ENCODE measurements around the gene CRACDL.

CRACDL gene

DNA sequence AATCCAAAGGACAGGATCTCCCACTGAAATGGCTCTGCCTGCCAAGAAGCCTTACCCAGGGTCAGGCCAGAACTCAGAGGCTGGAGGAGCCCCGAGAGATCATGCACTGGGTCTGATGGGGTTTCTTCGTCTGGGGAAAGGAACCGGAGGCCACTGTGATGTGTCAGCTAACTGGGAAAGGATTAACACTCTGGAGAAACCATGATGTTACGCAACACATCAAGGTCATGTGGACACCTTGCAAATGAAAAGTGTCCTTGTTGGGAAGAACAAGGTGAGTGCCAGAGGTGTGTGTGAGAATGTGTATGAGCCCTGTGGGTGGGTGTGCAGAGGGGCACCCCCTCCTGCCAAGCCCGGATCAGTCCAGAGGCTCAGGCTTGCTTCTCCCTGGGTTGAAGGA lies 86.9 kb downstream of the CRACDL start:
- no peak for DNase-seq

DNA sequence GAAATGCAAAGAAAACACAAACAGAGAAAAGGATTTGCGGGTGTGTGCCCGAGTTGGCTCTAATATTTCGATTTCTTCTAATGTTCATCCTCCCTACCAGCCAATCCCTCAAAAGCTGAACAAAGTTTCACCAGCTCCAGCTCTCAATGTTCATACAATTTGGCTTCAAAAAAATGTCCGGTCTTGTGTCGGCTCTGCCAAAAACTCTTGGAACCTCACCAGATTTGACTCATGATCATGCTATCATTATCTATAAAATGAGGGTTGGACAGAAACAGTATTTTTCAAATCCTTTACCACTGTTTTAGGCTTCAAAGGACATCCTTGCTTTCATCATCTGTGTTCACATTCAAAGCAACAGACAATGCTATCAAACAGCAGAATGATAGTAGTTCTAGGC lies 88.2 kb downstream of the CRACDL start:
- no peak for DNase-seq

DNA sequence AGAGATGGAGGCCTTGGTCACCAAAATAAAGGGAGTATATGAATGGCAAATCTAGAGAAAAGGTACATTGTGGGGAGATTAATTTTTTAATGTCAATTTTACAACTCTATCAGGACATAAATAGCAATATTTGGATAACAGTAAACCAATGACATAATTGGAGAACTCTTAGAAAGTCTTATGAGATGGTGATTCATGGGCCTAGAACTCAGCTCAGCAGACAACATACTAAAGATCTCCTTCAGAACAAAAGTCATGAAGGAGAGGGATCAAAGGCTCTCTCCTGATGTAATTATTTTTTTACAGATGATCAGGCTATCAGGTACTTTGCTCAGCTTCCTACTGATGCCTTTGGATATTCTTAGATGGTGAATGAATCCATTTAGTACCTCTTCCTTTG lies 90.0 kb downstream of the CRACDL start:
- DNase-seq: peak; percentile 12

DNA sequence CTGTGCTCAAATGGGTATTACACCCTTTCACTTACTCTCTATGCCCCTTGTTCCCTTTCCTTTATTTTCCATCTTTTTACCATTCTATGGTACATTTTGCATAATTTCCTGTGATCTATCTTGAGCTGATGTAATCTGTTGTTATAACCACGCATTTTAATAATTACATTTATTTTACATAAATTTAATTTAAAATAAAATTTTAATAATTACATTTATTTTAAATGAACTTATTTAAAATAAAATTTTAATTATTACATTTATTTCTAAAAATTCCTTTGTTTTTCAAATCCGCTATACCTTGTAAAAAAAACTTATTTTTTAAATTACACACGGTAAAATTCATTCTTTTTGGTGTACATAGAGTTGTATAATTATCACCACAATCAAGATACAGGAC lies 93.9 kb downstream of the CRACDL start:
- DNase-seq: no peak

DNA sequence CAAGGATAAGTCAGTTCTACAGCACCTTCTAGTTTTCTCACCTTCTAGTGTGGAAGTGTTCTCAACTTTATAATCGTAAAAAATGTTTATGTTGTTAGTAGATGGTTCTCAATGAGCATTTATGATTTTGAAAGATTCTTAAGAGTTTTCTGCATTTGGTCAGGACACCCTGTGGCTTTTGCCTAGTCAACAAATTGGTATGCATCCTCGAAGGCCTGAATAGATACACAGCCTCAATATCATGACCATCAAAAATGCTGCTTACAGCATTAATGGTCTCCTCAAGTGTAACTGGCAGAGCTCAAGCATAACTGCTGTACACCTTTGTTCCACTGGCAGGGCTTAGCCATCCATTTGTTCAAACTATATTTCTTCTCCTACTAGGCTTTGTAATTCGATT lies 96.7 kb downstream of the CRACDL start:
- DNase-seq: no peak

DNA sequence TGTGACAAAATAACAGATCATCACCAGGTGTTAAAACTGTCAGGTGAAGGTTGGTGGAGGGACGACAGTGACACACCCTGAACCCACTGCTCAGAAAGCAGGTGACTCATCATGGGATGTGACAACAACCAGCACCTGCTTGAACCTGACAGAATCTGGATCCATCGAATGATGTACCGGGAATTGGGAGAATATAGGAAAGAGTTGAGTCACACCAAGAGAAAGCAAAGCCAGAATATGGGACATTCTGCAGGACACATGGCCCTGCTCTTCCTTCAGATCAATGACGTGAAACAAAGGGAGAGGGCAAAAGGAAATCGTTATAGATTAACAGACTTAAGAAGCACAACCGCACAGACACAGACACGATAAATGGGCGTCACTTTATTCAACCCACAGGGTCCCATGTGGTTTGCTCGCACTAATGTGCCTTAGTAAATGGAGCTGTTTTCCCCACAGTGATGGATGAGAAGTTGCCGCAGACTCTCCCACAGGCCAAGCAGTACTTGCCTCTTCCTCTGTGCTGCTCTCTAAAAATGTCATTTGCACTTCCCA lies 100.1 kb downstream of the CRACDL start:
- no peak for DNase-seq

DNA sequence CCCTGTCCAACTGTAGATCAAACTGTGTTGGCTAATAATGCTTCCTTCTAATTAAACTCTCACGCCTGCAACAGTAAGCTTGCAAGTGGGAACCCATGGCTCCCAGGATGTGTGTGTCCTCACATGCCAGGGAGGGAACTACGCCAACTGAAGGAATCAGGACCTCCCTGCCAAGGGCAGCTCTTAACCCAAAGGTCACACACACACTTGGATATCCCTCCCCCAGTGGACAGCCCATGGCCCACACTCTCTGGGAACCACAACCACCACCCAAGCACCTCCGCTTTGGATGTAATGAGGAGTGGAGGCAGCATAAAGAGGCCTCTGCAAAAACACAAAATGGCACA lies 102.1 kb downstream of the CRACDL start:
- DNase-seq: no peak

DNA sequence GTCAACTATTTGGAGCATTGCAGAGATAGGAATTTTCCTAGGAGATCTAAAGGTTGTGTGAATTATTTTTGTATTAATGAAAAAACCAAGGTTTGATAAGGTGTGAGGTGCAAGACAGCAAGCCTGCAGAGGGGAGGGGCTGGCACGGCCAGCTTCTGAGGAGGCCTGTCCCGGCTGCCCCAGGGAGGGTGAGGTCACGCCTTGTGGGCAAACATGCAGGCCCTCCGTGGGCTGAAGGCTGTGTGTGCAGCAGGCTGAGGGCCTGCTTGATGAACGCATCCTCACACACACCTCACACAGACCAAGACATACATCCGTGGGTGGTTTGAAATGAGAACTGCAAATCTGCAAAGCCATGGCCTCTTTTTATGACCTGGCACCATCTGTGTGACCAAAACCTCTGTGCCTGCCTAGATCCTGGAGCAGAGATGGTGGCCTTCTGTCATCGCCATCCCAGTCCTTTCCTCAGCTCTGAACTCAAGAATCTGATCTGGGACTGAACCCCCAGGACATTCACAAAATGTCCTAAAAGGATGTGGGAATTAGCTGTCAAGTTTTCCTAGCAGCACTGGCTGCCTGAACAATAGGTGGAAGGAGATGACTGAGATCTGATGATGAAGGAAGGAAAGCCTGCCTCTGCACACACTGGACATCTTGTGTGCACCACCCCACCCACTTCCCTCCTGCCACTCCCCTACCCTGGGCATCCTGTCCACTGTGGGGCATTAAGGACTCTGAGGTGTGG lies 102.7 kb downstream of the CRACDL start:
- no peak for DNase-seq

DNA sequence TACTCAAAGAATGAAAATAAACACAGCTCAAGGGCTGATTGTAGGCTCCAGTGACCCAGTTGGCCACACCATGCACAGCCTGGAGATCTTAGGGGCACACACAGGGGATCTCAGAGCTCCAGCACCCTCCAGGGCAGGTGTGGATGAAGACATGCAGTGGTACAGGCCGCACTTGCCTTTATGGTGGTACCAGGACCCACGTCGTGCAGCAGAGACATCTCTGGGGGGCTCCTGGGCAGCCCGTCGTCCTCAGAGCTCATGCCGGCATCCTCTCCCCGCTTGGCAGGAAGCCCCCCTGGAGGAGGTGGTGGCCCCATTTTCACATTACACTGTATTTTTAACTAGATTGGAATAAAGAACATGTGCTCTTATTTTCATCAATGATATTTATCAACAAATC lies 103.9 kb downstream of the CRACDL start:
- no peak for DNase-seq

DNA sequence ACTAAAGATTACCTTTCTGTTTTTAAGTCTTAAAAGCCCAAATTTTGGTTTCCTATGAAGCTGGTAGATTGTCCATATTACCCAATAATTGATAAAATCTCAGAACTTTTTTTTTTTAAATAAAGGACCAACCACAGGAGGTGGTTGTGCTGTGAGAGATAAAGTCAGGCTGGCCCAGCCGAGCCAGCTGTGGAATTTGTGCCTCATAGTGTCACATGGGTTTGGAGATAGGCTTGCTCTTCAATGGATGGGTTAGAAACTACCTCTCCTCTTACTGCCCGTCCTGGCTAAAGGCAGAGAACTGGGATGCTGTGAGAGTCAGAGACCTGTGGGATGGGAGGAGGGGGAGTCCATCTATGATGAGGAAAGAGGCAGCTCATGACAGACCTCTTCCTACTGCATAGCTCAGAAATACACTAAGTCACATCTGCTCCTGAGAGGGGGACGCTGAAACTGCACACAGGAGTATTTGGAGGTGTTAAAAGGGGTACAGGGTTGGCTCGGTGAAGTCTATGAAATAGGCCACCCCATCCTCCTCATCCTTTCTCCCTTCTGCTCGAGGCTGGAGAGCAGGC lies 105.4 kb downstream of the CRACDL start:
- DNase-seq: no peak

DNA sequence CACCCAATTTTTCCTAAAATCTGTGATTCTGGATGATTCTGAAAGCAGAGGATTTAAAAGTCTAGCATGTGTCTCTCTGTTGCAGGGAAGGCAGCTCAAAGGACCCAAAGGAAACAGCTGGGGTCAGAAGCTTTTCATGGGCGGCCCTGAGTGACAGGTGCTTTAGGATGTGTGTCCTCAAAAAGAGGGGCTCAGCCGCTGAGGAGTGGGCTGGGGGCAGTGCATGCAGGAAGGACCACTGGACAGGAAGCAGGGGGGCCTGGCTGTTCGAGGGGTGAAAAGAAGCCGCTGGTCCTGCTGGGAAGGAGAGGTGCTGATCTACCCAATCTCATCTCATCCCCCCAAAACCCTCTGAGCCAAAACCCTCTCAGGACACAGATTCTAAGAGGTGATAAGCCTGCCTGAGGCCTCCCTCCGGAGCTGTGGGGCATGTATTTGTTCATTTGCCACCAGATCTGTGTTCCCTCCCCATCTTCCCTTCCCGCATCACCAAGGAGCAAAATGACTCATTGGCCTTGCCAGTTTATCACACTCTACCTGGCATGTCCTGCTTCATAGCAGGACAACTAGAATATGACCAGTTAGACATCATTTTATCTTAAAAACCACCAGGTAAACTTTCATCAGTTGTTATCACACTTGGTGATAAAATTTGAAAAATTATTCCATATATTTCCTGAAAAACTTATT lies 106.3 kb downstream of the CRACDL start:
- DNase-seq: no peak

DNA sequence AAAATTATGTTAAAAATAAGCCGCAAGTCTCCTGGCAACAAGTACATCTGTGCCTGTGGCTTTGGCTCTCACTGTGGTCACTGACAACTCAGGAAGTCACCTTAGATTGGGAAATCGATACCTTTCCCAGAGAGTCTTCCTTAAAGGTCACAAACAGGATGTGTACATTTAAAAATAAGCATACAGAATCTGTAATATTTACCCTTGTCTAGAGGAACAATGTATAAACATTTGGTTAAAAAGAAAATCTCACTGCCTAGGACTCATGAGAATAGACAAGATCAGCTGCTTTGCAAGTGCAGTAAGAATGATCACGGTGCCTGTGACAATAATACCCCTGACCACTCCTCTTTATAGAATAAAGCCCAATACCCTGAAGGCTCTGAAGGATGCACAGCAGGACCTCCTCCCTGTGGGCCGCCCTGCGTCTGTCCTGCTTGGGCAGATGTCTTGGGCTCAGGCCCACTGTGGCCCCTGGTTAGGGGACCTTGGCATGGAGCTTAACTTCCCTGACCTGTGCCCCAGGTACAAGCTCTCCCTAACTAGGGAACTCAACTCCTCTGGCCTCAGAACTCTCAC lies 107.1 kb downstream of the CRACDL start:
- DNase-seq: no peak

DNA sequence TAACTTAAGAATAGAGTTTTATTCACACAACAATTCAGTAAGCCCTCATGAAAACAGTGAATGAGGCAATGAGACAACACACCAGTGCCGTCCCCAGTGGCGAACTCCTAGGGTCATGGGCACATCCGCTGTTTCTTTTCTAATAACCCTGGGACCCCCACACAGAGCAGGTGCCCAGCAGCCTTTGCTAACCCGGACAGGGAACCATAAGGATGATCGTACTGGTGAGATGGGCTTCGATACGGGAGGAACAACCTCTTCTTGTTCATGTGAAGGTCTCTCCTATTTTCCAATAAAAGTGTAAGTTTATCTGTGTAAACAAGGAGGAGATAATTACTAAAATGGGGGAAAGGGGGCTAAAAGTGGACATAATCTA lies 107.7 kb downstream of the CRACDL start:
- DNase-seq: no peak

DNA sequence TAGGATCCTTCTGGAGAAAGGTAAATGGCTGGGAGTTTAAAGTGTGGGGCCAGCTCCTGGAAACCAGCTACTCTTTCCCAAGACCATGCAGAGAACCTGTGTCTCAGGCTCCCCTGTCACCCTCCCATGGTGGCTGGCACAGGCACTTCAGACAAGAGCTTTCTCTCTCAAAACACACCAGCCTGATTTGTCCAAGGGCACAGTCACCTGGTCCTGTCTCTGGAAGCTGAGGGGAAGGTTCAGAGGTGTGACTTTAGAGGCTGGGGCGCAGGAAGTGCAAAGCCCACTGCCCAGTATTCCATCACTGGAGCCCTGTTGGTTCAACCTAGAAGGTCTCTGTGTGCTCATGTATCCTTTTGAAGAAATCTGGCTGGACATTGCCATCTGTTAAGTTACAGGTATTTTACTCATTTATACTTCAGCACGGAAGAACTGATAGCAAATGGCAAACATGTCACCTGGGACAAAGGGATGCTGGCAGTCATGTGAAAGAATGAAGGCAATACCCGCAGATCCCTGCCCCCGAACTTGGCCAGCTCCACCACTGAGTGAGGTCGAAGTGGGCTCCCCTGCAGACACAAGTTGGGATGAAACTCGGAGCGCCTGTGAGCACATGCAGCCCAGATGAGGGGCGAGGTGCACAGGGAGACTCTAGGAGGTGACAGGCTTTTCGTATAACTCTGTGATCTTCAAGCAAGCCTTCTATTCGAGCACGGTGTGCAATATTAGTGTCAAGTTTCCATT lies 108.2 kb downstream of the CRACDL start:
- DNase-seq: no peak

DNA sequence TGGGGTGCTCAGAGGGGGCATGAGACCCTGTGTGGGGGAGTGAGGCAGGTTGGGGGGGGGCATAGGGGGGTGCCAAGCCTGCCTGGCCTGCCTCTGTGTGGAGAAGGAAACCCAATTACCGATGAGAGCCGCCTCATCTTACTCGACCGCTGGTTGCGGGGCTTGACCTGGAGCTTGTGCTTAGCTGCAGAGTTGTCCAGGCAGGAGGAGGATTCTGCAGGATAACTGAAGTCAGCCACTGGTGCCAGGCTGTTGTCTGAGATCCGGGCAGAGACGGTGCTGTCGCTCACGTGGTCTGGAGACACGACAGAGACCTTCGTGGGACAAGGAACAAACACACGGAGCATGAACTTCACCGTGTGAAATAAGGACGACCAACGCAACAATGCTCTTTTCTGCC lies 109.2 kb downstream of the CRACDL start:
- DNase-seq: no peak

DNA sequence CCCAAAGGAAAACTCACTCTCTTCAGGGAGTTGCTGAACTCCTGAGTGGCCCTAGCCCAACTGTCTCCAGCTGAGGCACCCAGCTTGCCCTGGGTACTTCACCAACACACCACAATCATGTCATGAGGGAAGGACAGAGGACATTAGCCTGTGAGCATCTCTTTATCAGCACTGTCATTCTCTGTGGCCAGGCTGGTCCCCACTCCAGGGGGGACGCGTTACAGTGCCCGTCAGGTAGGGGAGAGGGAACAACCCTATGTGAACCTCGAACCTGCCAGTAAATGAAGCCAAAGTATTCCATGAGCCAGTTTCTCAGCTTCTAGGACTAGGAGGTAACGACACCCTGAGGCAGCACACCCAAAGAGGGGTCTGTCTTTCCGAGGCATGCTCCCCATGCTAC lies 110.2 kb downstream of the CRACDL start:
- DNase-seq: no peak

DNA sequence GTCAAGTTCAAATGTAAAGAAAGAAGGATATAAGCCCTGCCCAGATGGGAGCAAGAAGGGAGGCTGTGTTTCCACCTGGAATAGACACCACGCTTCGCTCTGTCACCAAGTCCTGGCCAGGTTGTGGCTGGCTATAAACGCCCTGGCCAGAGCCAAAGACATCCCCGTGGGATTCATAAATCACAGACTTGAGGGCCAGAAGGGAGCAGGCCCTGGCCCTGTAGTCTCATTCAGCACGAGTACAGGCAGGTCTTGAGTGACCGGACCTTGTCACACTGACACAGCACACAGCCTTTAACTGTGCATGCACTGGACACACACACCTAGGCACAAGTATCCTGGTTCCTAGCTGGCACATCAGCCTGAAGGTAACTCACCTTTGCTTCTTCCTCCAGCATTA lies 110.6 kb downstream of the CRACDL start:
- DNase-seq: no peak

DNA sequence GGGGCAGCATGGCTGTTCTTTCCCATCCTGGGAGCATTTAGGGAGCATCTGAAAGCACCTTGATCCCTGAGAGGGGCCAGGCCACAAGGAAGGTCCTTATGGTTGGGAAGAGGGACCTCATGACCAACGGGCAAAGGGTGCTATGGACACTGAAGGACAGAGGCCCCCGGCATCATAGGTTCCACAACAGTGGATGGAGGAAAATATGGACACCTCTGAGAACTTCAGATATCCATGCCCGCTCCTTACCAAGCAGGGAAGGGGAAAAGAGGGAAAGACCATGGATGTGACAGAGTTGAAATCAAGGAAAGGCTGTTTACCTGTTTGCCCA lies 111.0 kb downstream of the CRACDL start:
- no peak for DNase-seq

DNA sequence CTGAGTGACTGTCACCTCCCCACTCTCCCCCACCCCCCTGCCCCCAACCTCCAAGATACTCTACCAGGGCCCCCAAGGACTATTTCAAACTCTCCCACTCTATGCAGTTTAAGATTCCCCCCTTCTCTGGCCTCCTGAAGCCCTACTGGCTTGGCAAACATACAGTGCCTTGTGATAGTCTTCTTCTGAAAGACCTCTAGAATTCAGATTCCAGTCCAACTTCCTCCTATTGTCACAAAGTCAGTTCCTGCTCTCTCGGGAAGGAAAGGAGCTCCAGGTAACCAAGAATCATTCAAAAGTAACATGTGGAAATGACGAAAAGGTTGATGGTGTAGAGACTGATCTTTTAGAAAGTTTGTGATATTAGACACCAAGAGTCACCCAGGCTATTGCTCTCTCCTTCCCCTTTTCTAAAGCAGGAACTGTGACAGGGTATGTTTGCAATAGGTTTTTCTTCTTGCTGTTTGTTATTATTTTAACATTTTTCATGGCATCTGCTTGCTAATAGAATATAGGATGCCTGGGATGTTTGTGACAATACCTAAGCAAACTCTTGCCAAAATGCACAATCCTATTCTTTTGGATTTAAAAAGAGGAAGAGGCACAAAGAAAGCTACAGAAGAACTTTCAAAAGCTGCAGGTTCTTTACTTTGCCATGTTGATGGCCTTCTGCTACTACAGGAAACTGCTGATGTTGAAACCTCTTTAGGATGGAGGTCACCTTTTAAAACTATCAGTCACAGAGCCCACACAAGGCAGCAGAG lies 111.6 kb downstream of the CRACDL start:
- DNase-seq: no peak

DNA sequence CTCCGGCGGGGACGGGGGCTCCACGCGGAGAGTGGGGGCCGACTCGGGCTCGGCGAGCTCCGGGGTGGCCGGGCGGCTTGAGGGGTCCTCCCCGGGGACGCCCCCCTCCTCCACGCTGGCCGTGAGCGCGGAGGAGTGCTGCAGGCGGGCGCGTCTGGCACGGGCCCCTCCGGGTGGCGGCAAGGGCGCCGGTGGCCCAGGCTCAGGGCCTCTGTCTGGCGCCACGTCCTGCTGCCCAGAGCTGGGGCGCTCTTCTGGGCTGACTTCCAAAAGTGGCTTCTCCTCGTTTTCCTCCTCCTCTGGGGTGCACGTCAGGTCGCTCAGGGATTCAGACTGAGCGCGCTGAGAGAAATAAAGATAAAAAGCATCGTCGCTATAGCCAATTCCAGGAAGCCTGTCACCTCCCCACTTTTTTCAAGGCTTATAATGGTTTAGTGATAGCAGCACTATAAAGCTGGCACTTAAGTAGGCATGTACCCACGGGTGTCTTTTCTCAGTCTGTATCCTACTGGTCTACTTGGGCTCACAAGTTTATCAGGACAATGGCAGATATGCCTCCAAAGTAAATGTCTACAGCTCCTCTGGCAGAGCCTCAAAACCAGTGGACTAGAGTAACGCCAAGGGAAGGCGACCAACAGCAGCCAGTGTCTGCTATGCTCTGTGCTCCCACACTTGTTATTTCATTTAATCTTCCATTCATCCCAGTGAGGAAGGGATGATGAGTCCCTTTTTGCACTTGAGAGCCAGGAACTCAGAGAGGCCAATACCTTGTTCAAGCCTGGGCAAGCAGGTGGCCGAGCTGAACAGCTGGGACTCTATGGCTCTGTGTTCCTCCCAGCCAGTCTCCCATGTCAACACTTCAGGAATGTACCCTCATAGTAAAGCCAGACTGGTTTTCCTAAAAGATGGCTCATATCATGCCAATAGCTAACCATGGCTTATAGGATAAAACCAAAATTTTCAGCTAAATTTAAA lies 112.5 kb downstream of the CRACDL start:
- DNase-seq: no peak

Measured in kidney glomerular epithelial cell (primary cell).